GM21576 (cell line): Measurements from ENCODE around the gene PPP3CA.
"Not testable (repeated sequence)": the region's sequence is repeated elsewhere in the genome, so short reads cannot be mapped to it uniquely, and the experiment has no call there.

Source experiments
- ATAC-seq: cut with Tn5 transposase; IDR thresholded peaks from one replicate; pipeline ENCODE4 v1.9.1; 2021; ENCODE audit warnings: mild to moderate bottlenecking, moderate library complexity; ENCODE audit not compliant: unreplicated experiment

PPP3CA gene

DNA sequence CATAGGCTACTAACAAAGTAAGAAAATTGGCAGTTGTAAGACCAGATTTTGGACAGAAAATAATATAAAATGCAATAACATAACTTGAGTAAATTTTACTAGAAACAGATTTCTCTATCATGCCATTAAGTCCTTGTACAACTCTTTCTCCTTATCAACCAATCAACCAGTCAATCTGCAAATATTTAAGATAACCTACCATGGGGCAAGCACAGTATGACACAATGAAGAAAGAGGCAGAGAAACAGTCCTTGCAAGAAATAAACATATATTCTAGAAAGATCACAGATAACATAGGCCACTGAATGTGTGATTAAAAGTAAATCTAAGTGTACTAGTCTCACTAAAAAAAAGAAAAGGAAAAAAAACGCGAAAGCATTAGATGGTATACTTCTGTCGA, 194.8 kb downstream of the PPP3CA start:
- no peak for ATAC-seq

DNA sequence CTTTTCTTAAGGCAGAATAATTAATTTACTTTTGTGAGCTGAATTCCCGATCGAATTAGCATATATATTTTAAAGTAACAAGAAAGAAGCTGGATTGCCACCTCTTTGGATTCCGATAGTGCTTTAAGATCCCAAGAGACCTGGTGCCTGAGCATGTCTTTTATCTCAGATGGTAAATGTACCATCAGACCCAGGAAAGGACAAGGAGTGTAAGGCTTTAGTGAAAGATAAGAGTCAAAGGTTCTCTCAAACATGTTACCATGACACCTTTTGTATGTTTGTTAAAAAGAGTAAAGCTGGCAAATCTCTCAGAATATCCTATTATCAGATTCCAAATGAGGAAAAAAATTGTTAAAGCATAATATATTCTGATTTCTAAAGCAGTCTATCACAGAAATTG, 198.8 kb downstream of the PPP3CA start:
- no peak for ATAC-seq

DNA sequence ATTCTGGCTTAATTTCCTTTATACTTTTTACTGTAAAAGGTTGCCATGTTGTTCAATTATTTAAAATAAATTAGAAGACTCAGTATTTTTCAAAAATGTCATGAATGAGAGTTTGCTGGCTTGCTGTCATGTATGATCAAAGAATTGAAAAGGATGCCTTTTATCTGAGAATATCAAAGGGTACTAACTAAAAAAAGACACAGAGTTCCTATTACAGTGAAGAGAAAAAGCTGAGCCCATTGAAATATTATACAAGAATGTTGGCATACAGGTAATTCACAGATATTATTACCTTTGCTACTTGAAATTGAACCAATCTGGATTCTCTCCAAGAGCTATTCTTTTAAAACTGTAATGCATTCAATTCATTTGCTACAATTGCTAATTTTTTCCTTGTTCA, 200.0 kb downstream of the PPP3CA start:
- no peak for ATAC-seq

DNA sequence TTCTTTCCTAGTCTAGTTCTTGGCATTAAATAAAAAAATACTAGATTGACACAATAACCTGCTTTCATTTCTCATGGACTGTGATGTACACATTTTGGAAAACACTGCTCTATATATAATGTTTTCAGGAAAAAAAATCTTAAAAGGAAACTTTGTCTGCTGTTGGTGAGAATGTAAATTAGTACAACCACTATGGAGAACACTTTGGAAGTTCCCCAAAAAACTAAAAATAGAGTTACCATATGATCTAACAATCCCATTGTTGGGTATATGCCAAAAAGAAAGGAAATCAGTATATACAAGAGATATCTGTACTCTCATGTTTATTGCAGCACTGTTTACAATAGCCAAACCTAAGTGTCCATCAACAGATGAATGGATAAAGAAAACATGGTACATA, 202.3 kb downstream of the PPP3CA start:
- ATAC-seq, result no peak

DNA sequence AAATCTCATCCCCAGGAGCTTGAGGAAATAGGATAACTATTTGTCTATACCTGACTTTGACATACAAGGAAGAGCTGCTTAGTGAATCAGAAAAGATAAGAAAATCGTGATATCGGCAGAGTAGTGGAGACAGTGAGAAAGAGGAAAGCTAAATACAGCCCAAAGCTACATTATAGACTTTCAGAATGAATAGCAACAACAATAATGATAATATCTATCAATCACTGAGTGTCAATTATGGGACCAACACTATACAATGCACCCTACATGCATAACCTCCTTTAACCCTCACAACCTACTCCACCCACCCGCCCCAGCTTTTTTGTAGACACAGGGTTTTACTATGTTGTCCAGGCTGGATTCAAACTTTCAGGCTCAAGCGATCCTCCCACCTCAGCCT, 205.1 kb downstream of the PPP3CA start:
- ATAC-seq, result no peak

DNA sequence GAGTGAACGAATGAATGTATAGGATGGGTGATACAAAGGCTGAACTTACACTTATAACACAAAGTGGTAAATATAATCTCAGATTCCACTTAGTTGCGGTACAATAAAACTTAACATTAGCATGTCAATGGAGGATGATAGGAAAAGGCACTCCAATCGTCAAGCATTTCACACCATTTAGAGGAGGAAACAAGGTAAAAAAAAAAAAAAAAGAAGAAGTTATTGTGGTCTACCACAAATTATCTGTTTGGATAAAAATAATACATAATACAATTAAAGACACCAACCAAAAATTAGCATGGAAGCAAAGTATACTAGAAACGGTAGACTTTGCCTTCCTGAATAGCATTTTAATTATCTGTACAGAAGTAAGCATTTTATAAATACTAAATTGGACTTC, 205.5 kb downstream of the PPP3CA start:
- no peak for ATAC-seq

DNA sequence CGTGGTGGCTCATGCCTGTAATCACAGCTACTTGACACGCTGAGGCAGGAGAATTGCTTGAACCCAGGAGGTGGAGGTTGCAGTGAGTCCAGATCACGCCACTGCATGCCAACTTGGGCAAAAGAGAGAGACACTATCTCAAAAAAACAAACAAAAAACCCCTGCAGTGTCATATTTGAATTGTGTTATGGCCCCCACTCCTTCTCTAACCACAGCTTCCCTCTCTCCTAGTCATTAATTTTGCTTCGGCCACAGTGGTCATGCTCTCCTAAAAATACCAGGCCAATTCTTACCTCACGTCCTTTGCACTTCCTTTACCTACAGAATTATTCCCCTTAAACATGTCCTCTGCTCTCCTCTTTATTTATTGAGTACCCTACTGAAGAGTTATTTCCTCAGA, 206.1 kb downstream of the PPP3CA start:
- ATAC-seq, result no peak

DNA sequence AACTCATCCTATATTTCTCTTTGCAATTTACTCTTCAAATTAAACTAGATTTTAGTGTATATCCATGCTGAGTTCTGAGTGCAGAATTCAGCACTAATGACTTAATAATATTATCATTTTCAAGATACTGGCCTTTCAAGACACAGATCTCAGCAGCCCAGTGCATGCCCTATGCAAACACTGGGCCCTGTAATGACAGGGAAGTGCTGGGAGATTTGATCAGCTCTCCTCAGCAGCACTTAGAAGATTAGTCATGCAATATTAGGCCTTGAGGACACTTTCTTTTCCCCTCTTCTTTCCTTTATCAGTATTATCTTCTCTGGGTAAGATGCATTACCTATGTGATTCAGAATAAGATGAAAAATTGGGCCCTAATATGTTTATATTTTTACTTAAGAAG, 207.1 kb downstream of the PPP3CA start:
- no peak for ATAC-seq

DNA sequence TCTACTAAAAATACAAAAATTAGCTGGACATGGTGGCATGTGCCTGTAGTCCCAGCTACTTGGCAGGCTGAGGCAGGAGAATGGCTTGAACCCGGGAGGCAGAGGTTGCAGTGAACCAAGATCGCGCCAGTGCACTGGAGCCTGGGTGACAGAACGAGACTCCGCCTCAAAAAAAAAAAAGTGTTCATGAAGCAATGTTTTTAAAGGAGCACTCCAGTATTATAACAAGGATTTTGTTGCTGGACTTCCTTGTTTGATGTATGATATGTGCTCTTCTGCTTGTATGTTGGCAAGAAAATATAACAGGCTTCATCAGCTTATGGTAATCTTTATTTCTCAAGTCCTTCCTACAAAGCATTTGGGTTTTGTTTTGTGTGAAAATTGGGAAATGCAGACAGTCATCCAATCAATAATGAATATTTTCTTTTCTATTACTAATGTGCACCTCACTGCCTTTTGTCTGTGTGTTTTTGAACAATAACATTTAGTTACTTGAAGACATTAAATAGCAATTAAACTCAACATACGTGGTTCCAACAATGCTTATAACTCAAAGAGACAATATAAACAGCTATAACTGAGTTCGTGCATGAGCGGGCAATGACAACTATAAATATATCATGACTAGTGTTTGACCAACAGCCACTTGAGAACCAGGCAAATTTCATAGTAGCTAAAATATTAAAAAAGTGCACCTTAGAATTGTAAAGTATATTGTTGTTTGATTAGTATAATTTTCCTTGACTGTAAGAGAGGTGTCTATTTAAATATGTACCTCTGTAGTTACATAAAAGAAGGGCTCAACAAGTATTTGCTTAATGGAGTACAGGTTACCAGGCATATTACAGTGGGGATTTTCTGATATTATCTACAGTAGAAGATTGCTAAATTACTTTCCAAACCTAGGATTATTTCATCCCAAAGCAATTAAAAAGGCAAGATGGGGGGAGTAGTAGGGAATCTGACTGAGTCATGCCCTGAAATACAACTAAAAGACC, 210.7 kb downstream of the PPP3CA start:
- no peak for ATAC-seq

DNA sequence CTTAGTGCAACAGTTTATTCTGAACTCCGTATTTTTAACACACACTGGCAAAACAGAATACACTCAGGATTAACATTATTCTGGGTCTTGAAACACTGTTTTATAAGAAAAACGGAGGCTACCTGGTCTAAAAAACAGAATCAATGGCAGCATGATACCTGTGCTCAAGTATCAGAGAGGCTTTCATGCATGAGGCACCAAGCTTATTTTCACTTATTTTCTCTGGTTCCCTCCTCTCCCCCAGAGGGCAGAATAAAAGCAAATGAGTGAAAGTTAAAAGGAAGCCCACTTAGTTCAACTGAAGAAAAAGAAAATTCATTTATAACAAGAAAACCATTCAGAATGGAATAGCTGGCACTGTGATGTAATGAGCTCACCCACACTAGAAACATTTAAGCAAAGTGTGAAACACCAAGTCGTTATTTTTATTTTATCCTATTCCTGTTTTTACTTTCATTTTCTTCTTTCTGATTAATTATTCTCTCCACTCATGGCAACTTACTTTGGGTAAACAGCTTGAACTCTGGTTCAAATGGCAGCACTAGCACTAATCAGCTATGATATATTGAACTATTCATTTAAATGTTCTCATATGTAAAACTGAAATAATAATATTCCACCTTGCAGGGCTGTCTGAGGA, 211.8 kb downstream of the PPP3CA start:
- ATAC-seq, result peak; percentile 66

DNA sequence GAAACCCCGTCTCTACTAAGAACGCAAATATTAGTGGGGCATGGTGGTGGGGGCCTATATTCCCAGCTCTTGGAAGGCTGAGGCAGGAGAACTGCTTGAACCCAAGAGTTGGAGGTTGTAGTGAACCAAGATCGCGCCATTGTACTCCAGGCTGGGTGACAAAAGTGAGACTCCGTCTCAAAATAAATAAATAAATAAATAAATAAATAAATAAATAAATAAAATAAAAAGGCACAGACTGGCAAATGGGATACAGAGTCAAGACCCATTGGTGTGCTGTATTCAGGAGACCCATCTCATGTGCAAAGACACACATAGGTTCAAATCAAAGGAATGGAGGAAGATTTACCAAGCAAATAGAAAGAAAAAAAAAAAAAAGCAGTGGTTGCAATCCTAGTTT, 216.3 kb downstream of the PPP3CA start:
- not testable (repeated sequence) for ATAC-seq

DNA sequence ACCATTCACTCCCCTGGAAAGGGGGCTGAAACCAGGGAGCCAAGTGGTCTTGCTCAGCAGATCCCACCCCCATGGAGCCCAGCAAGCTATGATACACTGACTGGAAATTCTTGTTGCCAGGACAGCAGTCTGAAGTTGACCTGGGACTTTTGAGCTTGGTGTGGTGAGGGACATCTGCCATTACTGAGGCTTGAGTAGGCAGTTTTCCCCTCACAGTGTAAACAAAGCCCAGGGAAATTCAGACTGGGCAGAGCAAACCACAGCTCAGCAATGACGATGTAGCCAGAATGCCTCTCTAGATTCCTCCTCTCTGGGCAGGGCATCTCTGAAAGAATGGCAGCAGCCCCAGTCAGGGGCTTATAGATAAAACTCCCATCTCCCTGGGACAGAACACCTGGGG, 218.4 kb downstream of the PPP3CA start:
- not testable (repeated sequence) for ATAC-seq

DNA sequence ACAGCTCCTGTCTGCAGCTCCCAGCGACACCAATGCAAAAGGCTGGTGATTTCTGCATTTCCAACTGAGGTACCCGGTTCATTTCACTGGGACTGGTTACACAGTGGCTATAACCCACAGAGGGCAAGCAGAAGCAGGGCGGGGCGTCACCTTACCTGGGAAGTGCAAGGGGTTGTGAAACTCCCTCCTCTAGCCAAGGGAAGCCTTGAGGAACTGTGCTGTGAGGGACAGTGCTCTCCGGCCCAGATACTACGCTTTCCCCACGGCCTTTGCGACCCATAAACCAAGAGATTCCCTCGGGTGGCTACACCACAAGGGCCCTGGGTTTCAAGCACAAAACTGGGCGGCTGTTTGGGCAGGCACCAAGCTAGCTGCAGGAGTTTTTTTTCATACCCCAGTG, 218.9 kb downstream of the PPP3CA start:
- ATAC-seq, result no peak

DNA sequence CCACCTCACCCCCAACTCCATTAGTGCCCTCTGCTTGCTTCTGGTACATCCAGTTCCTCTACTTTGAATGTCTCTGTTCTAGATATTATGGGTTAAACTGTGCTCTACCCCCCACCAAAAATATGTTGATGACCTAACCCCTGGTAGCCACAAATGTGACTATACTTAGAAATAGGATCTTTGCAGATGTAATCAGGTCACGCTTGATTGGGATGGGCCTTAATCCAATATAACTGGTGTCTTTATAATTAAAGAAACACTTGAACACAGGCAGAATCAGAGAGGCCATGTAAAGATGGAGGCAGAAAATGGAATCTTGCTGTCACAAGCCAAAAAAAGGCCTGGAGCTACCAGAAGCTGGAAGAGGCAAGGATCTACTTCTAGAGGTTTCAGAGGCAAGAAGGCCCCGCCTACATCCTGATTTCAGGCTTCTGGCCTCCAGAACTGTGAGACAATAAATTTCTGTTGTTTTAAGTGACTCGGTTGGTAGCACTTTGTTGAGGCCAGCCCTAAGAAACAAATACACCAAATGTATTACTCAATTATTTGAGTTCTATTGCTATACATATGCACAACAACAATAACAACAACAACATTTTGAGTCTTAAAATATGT, 220.0 kb downstream of the PPP3CA start:
- no peak for ATAC-seq

DNA sequence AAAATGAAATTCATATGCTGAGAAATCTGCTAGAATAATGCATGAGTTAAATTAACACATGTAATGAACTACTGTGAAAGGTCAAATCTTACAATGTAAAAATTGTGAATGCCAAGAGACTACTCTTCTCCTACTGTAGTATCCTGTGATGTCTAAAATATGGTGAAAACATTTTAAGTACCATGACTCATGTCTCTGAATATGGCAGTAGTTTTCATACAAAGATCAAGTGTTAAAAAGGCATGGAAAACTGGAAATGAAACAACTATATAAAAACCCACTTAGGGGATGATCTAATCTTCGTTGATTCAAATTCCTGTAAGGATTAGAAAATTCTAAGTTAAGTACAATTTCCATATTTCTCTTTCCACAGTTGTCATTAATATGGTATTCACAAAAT, 221.3 kb downstream of the PPP3CA start:
- no peak for ATAC-seq

DNA sequence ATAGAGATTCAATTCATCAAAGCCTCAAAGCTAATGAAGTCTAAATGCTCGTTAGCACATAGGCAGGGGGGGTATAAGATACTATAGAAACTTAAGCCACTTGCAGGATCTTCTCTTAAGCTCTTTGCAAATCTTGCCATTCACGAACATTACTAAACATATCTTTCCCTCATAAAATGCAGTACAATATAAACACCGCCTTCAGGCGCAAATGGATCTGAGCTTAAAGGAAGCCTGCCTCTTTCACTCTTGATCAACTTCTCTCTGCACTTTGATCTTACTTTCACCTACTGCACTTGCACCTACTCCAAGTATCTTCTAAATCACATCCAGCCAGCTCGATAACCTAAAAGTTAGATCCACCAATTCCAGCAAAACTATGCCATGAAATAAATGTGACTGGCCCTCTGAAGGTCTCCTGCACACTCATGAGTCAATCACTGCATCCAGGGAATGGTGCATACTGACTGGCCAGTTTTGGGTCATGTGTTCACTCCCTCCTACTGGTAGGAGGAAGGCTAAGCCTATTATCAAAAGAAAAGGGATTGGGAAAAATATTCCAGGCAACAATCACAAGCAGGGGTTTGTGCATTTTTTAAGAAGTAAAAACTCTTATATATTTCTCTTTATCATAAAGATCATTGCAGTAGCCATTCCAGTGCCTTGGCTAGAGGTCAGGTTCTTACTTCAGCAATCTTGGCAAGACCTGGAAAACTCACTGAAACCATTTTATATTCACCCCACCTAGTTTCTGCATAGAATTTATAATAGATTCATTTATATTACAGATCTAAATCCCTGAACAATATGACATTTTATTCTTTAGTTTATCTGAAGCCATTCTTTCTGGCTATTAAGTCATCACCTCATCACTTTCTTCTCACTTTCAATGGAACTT, 222.0 kb downstream of the PPP3CA start:
- no peak for ATAC-seq

DNA sequence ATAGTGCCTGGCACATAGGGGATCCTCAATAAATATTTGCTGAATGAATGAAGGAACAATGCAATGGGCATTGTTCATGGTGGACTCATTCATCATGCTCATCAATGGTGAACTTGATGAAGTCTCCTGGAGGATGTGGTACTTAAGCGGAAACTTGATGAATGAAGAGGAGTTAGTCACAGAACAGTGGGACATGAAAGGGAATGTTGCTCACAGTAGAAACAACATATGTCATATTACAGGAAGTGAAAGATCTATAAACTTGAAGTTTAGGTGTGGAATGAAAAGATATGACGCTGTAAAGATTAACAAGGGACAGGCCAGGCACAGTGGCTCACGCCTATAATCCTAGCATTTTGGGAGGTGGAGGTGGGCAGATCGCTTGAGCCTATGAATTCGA, 224.1 kb downstream of the PPP3CA start:
- ATAC-seq, result no peak

DNA sequence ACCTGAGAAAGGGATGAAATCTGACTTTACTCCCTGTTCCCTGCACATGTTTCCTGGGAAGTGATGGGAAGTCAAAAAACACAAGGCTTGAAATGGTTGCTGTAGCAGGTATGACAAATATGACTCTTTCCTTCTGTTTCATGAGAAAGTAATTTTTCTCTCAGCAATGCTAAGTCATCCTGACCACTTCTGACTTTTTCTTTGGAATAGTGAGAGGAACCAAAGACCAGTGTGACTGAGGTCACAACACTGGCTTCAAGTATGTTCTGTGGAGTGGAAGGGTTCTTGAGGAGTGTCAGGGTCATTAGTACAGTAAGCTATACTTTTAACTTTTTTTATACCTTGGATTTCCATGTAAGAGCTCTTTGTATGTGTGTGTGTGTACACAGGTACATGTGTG, 225.3 kb downstream of the PPP3CA start:
- no peak for ATAC-seq

DNA sequence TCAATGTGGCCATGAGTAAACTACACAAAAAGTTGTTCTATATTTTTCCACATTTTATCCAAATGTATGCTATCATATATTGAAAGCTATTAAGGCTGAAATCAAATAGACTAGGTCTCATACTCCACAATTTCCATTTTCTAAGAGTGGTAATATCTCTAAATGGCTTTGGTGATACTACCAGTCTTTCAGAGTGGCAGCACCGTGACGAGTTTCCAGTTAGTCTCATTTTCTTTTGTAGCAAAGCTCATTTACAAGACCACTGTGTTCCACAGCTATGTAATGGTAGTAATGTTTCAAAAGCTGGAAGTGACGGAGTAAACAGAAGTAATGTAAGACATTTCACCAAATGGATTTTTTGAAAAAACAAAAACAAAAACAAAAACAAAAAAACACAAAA, 228.2 kb downstream of the PPP3CA start:
- no peak for ATAC-seq

DNA sequence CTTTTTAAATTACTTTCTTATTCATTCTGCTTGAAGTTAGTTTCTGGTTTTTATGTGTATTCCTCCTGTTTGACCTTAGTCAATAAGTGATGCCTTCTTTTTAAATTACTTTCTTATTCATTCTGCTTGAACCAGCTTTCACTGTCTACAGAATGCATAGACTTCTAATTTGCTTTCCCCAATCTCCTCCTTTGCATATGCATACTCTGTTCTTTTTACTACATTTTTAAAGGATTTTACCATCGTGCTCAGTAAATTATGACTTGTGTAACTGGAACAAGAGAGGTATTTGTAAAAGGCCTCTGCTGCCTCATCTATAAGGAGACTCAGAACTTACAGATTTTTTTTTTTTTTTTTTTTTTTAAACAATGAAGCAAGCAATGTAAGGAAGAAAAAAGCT, 228.7 kb downstream of the PPP3CA start:
- ATAC-seq, result no peak

DNA sequence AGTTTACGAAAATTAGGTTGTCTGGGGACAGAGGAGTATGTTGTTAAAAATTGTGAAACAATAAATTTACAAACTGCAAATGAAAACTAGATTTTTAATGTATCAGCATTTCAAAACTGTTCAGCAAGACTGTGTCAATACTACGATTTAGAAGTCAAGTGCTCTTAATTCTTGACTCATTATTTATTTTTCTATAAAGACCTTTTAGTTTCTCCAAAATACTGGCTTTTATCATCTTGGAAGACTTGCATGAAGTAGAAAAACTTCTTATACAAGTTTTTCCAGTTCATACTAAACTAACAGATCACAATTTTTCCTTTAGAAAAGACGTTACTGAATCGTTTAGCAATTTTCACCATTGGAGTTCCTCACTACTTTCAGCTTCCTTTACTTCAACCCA, 231.4 kb downstream of the PPP3CA start:
- ATAC-seq, result no peak
